Mammary epithelial cell (primary cell): ENCODE results near the gene PTPA.

Experiments
- EZH2 ChIP-seq: IDR thresholded peaks from 2 replicates; pipeline ENCODE4 v1.6.1; 2012; ENCODE audit warnings: low read length, inconsistent platforms, borderline replicate concordance
- TF ChIP-seq, protein P1 (sequence below), 2 donors: IDR thresholded peaks in 1 of 2; conservative IDR thresholded peaks in 1 of 2; 2 replicates each; pipeline ENCODE4 v1.5.1; 2011 to 2012; ENCODE audit warnings: inconsistent platforms in 2 of 2, low read length in 2 of 2, mild to moderate bottlenecking in 2 of 2, control low read depth in 1 of 2, low read depth in 1 of 2; ENCODE audit not compliant: insufficient read depth in 1 of 2; ENCODE audit errors: extremely low read depth in 1 of 2

DNA sequence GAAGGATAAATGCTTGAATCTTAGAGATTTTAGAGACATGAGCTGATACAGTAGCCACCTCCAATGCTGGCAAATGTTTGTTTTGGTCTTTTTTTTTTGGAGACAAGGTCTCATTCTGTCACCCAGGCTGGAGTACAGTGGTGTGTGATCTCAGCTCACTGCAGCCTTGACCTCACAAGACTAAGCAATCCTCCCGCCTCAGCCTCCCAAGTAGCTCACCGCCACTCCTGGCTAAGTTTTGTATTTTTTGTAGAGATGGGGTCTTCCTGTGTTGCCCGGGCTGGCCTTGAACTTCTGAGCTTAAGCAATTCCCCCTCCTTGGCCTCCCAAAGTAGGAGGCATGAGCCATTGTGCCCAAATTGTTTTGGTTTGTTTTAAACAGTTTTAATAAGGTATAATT is 37.1 kb upstream of the PTPA start:
- TF ChIP-seq, protein P1, sequence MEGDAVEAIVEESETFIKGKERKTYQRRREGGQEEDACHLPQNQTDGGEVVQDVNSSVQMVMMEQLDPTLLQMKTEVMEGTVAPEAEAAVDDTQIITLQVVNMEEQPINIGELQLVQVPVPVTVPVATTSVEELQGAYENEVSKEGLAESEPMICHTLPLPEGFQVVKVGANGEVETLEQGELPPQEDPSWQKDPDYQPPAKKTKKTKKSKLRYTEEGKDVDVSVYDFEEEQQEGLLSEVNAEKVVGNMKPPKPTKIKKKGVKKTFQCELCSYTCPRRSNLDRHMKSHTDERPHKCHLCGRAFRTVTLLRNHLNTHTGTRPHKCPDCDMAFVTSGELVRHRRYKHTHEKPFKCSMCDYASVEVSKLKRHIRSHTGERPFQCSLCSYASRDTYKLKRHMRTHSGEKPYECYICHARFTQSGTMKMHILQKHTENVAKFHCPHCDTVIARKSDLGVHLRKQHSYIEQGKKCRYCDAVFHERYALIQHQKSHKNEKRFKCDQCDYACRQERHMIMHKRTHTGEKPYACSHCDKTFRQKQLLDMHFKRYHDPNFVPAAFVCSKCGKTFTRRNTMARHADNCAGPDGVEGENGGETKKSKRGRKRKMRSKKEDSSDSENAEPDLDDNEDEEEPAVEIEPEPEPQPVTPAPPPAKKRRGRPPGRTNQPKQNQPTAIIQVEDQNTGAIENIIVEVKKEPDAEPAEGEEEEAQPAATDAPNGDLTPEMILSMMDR (conservative IDR thresholded peaks at IDR 0.05 in 1 of 2, IDR thresholded peaks at IDR 0.05 in 1 of 2; ENCODE audit: extremely low read depth in 1 of 2, insufficient read depth in 1 of 2, low read depth in 1 of 2, low read length in 2 of 2), result no peak
- no peak for TF ChIP-seq EZH2
